A549 (cell line): Measurements from ENCODE around the gene HTRA3. TPM values are rescaled to one million over a fixed set of nuclear protein-coding genes. Genes with fewer than 3 reads are reported as not detected.

Experiments
- ATAC-seq, 2 experiments: fragments of 200-7000 bp in 1 of 2; fragments of >200 bp in 1 of 2; cut with Nextera tagmentation in 1 of 2; cut with Tn5 transposase in 1 of 2; 3 replicates each; pipeline versions ENCODE4 v1.8.0 to v1.9.1; 2018 to 2020; ENCODE audit warnings: mild to moderate bottlenecking in 1 of 2, moderate library complexity in 1 of 2
- CTCF ChIA-PET: fragments of 300-600 bp; sonication (Branson Sonifier 250); formaldehyde crosslinking; extraction: SDS; loops from one replicate; lab custom pipeline; 2021; ENCODE audit warnings: antibody characterized with exemption, inconsistent platforms; lab: Yijun Ruan, JAX
- POLR2A ChIA-PET: fragments of 350-600 bp; formaldehyde crosslinking; extraction: SDS; loops from one replicate; lab custom pipeline; 2021; ENCODE audit warnings: antibody characterized with exemption, inconsistent platforms; lab: Yijun Ruan, JAX
- DNase-seq, 2 experiments: peaks; one replicate each; pipeline versions ENCODE4 v3.0.0 to v3.0.0-alpha.2; 2011 to 2016; ENCODE audit warnings: low read depth in 1 of 2, low spot score in 1 of 2
- FAIRE-seq: peaks from 2 replicates; lab custom pipeline; 2011; peaks lifted over from hg19 to GRCh38; lab: Jason Lieb, UNC
- H3K27ac ChIP-seq, 2 experiments: fragments of >200 bp; sonication (Bioruptor Twin); formaldehyde crosslinking; 3 replicates each; pipeline ENCODE4 v1.5.1; 2016 to 2017
- H3K4me1 ChIP-seq: fragments of >200 bp; sonication (Bioruptor Twin); formaldehyde crosslinking; 3 replicates; pipeline ENCODE4 v1.6.1; 2016
- H3K4me2 ChIP-seq: fragments of >200 bp; sonication (Bioruptor Twin); formaldehyde crosslinking; 3 replicates; pipeline ENCODE4 v1.6.1; 2016
- H3K4me3 ChIP-seq: fragments of >200 bp; sonication (Bioruptor Twin); formaldehyde crosslinking; 3 replicates; pipeline ENCODE4 v1.5.1; 2016
- H3K9me3 ChIP-seq: fragments of >200 bp; sonication (Bioruptor Twin); formaldehyde crosslinking; 3 replicates; pipeline ENCODE4 v1.6.1; 2016
- BHLHE40 ChIP-seq: IDR thresholded peaks from 2 replicates; pipeline ENCODE4 v1.6.1; 2012; ENCODE audit warnings: low read depth, low read length, inconsistent platforms
- CBX2 ChIP-seq: fragments of 200-600 bp; sonication (generic); IDR thresholded peaks from 2 replicates; pipeline ENCODE4 v1.6.1; 2016; ENCODE audit warnings: low read depth, mild to moderate bottlenecking, borderline replicate concordance
- CEBPB ChIP-seq, 2 experiments: fragments of >200 bp in 1 of 2; sonication (Bioruptor Twin) in 1 of 2; formaldehyde crosslinking in 1 of 2; IDR thresholded peaks; 2 replicates each; pipeline ENCODE4 v1.6.1; 2012 to 2016
- CHD2 ChIP-seq: fragments of 150-350 bp; IDR thresholded peaks from 2 replicates; pipeline ENCODE4 v1.6.1; 2014; ENCODE audit warnings: low read length; ENCODE audit not compliant: partially characterized antibody
- EHF ChIP-seq: fragments of 250-450 bp; sonication (Bioruptor Pico); IDR thresholded peaks from 2 replicates; pipeline ENCODE4 v1.5.0; 2020; ENCODE audit warnings: mild to moderate bottlenecking
- ESRRA ChIP-seq: fragments of 150-350 bp; IDR thresholded peaks from 2 replicates; pipeline ENCODE4 v1.6.1; 2014; ENCODE audit warnings: mild to moderate bottlenecking, low read length, borderline replicate concordance
- HES2 ChIP-seq: fragments of >200 bp; sonication (Bioruptor Twin); formaldehyde crosslinking; IDR thresholded peaks from 2 replicates; pipeline ENCODE4 v1.6.1; 2016
- HEYL ChIP-seq: fragments of 250-450 bp; sonication (Bioruptor Pico); IDR thresholded peaks from 2 replicates; pipeline ENCODE4 v1.8.0; 2021; ENCODE audit warnings: mild to moderate bottlenecking, moderate library complexity
- HOXA7 ChIP-seq: fragments of 250-450 bp; sonication (Bioruptor Pico); IDR thresholded peaks from 2 replicates; pipeline ENCODE4 v1.5.0; 2020; ENCODE audit warnings: mild to moderate bottlenecking, moderate library complexity
- HOXB13 ChIP-seq: fragments of 250-450 bp; sonication (Bioruptor Pico); IDR thresholded peaks from 2 replicates; pipeline ENCODE4 v1.5.0; 2020; ENCODE audit warnings: low read depth, mild to moderate bottlenecking, moderate library complexity
- HOXB5 ChIP-seq: fragments of 250-450 bp; sonication (Bioruptor Pico); IDR thresholded peaks from 2 replicates; pipeline ENCODE4 v1.5.0; 2020; ENCODE audit warnings: mild to moderate bottlenecking, moderate library complexity
- KDM5A ChIP-seq: fragments of 200-600 bp; sonication (generic); IDR thresholded peaks from 2 replicates; pipeline ENCODE4 v1.6.1; 2016; ENCODE audit warnings: antibody characterized with exemption, mild to moderate bottlenecking
- MAZ ChIP-seq: fragments of 150-350 bp; IDR thresholded peaks from 2 replicates; pipeline ENCODE4 v1.6.1; 2014; ENCODE audit warnings: antibody characterized with exemption, low read depth, low read length, borderline replicate concordance
- MYC ChIP-seq: IDR thresholded peaks from 2 replicates; pipeline ENCODE4 v1.6.1; 2012; ENCODE audit warnings: mild to moderate bottlenecking, inconsistent platforms, low read length, improper control_type of control experiment, borderline replicate concordance
- NFE2L2 ChIP-seq: fragments of 150-350 bp; conservative IDR thresholded peaks from 2 replicates; pipeline ENCODE4 v1.6.1; 2014; ENCODE audit warnings: low read length
- PBX3 ChIP-seq: IDR thresholded peaks from 2 replicates; pipeline ENCODE4 v1.6.1; 2012
- PHF8 ChIP-seq: fragments of 200-600 bp; sonication (generic); IDR thresholded peaks from 2 replicates; pipeline ENCODE4 v1.6.1; 2016; ENCODE audit warnings: low read depth, mild to moderate bottlenecking, antibody characterized with exemption, moderate library complexity, borderline replicate concordance
- POLR2AphosphoS2 ChIP-seq: conservative IDR thresholded peaks from 2 replicates; pipeline ENCODE4 v1.6.1; 2012; ENCODE audit warnings: low read length, improper control_type of control experiment, inconsistent platforms
- RAD21 ChIP-seq, 2 experiments: fragments of >200 bp in 1 of 2; sonication (Bioruptor Twin) in 1 of 2; formaldehyde crosslinking in 1 of 2; IDR thresholded peaks in 1 of 2; conservative IDR thresholded peaks in 1 of 2; 2 replicates in 1 of 2; 3 replicates in 1 of 2; pipeline ENCODE4 v1.6.1; 2012 to 2018; ENCODE audit warnings: inconsistent platforms in 1 of 2
- RCOR1 ChIP-seq: fragments of 150-350 bp; IDR thresholded peaks from 2 replicates; pipeline ENCODE4 v1.6.1; 2014; ENCODE audit warnings: antibody characterized with exemption, low read length, low read depth
- RFX5 ChIP-seq: fragments of 450-650 bp; IDR thresholded peaks from 2 replicates; pipeline ENCODE4 v1.7.1; 2014; ENCODE audit warnings: antibody characterized with exemption, mild to moderate bottlenecking, moderate library complexity
- RNF2 ChIP-seq: fragments of 200-600 bp; sonication (generic); IDR thresholded peaks from 2 replicates; pipeline ENCODE4 v1.6.1; 2016; ENCODE audit warnings: low read depth, mild to moderate bottlenecking, antibody characterized with exemption, moderate library complexity, borderline replicate concordance
- SREBF2 ChIP-seq: fragments of 450-650 bp; IDR thresholded peaks from 2 replicates; pipeline ENCODE4 v1.6.1; 2014; ENCODE audit warnings: mild to moderate bottlenecking, moderate library complexity
- ZNF302 ChIP-seq: fragments of 250-450 bp; sonication (Bioruptor Pico); IDR thresholded peaks from 2 replicates; pipeline ENCODE4 v1.9.0; 2021; ENCODE audit warnings: inconsistent platforms, mild to moderate bottlenecking, moderate library complexity
- WGBS: methylation state at CpG from one replicate; pipeline ENCODE4 v1.1.6; 2017; ENCODE audit errors: missing lambda C conversion rate; 5-methylcytosine and 5-hydroxymethylcytosine counted together
- polyA plus RNA-seq, 4 experiments: library from polyadenylated mRNA; depleted of rRNA in 3 of 4; stranded (reverse); fragments of >200 nt; fragmentation: RNase III in 1 of 4; extraction: RNeasy Plus Mini Kit Qiagen cat#74134 plus additional on column Dnase treatment in 1 of 4; gene quantifications; 2 replicates in 3 of 4; 3 replicates in 1 of 4; pipeline ENCODE4 v1.2.3, GENCODE V29; 2011 to 2017
- TF ChIP-seq, protein P1 (sequence below): fragments of 200-600 bp; sonication (generic); IDR thresholded peaks from 2 replicates; pipeline ENCODE4 v1.6.1; 2016; ENCODE audit warnings: antibody characterized with exemption, mild to moderate bottlenecking, moderate library complexity
- TF ChIP-seq, protein P2 (sequence below): fragments of 250-450 bp; sonication (Bioruptor Pico); IDR thresholded peaks from 2 replicates; pipeline ENCODE4 v1.5.0; 2020; ENCODE audit warnings: low read depth, mild to moderate bottlenecking, moderate library complexity
- TF ChIP-seq, protein P3 (sequence below): fragments of 450-650 bp; IDR thresholded peaks from 2 replicates; pipeline ENCODE4 v1.6.1; 2014; ENCODE audit warnings: antibody characterized with exemption
- TF ChIP-seq, protein P4 (sequence below): IDR thresholded peaks from 2 replicates; pipeline ENCODE4 v1.6.1; 2012; ENCODE audit warnings: low read depth, borderline replicate concordance

The HTRA3 gene
- polyA plus RNA-seq, 2 of the 4 experiments (the other 2 are of a cell fraction), result 4.6 to 7.4 TPM

DNA sequence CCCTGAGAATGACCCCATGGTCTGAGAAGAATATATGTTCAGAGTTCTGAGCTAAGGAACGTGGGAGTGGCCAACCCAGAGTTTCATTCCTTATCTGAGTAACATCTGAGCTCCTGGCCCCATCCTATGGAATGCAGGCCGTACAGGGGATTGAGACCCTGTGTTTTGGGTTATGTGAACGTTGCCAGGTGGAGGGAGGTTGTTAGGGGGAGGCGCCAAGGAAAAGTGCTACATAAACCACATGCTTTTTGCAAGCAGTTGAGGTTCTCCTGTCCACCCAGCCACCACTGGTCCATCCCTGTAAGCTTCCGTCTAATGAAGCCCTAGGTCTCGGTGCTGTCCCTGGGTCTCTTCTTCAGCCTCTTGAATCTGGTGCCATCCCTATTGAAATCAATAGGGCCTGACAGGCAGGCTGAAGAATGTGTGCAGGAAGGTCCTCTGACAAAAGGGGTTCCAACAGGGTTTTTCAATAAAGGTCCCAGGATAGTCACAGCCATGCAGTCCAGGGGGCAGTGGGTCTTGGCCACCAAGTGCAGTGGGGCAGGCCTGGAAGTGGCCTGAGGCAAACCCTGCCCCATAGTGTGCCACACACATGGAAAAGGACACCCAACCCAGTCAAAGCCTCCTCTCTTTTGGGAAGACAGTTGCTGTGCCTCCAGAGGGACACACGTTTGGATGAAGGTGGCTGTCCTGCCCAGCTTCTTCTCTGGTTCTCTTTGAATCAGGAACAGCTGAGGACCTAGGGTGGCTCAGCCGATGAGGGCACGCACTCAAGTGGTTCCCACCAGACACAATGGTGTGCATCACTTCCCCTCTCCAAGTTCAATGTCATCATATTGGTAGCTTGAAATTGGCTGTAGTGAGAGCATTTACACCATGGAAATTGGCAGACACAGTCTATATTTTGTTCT, 53.5 kb downstream of the HTRA3 start:
- Histone ChIP-seq H3K4me3 (no peak overlapping the region), H3K27ac (no peak overlapping the region), H3K9me3 (no peaks in the 10 kb centered on the region; the same call in 2 of the 3 replicates), H3K4me2 (no peak overlapping the region), H3K4me1 (no peaks in the 10 kb centered on the region)
- DNase-seq (no peak), ATAC-seq (no peak), FAIRE-seq (no peak)
- 51% methylated on average over 9 of the region's 9 CpGs for WGBS
- CTCF ChIA-PET, result interaction anchor here (1.1 to 1.3 kb wide), 2 partner anchors 80 to 146 kb away, joined by 3 read pairs; no protein-coding TSS in a partner anchor
- POLR2A ChIA-PET, result no interaction called here
- TF ChIP-seq RNF2, result no peak
- no peak for TF ChIP-seq KDM5A
- no peak for TF ChIP-seq HEYL (CRISPR knock-in tag)
- no peak for TF ChIP-seq PBX3
- TF ChIP-seq EHF (CRISPR knock-in tag), result no peak
- TF ChIP-seq RFX5, result no peak
- no peak for TF ChIP-seq NFE2L2
- no peak for TF ChIP-seq CBX2
- TF ChIP-seq RCOR1, result no peak
- TF ChIP-seq MYC, result no peak
- no peak for TF ChIP-seq SREBF2
- TF ChIP-seq PHF8, result no peak
- TF ChIP-seq POLR2AphosphoS2, result no peak
- no peak for TF ChIP-seq HOXB5 (CRISPR knock-in tag)
- TF ChIP-seq RAD21 (conservative IDR thresholded peaks at IDR 0.05 in 1 of 2, IDR thresholded peaks at IDR 0.05 in 1 of 2), result no peak
- TF ChIP-seq ZNF302 (CRISPR knock-in tag), result no peak
- TF ChIP-seq ESRRA, result no peak

DNA sequence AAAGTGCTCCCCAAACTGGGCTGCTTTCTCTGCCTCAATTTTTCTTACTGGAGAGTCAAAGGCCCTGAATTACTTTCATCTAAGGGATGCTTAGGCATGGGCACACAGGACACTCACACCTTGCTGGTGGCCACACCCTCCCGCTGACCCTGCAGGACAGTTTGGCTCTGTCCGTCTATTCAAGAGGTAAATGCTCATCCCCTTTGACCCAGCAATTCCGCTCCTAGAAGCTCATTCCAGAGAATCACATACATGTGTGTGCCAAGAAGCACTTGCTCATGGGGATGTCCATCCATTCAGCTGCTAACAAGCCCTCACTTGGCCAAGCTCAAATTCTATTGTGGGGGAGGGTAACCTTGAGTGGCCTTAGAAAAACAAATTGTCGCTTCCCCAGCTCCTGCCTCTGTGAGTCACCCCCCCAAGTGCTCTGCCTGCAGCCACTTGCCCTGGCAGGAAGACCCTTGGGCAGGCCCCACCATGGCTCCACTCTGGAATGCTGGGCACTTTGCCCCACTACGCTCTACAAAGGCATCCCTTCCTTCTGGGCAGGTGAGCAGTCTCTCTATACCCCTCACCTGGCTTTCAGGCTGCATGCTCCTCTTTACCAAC, 54.5 kb downstream of the HTRA3 start:
- Histone ChIP-seq H3K9me3 (no peaks in the 10 kb centered on the region; the same call in 2 of the 3 replicates), H3K4me1 (no peaks in the 10 kb centered on the region), H3K4me3 (no peak overlapping the region), H3K27ac (no peak overlapping the region), H3K4me2 (no peak overlapping the region)
- FAIRE-seq, result no peak
- ATAC-seq, result no peak
- CTCF ChIA-PET, result interaction anchor here (1.1 kb wide), 1 partner anchor 79 kb away, joined by 3 read pairs; no protein-coding TSS in a partner anchor
- POLR2A ChIA-PET, result no interaction called here
- no peak for DNase-seq
- 70% methylated on average over 5 of the region's 5 CpGs for WGBS
- TF ChIP-seq CBX2 (no peak), EHF (CRISPR knock-in tag) (no peak), HES2 (no peak), CEBPB (IDR thresholded peaks at IDR 0.05) (no peak), HOXB13 (CRISPR knock-in tag) (no peak), CHD2 (no peak), RAD21 (conservative IDR thresholded peaks at IDR 0.05 in 1 of 2, IDR thresholded peaks at IDR 0.05 in 1 of 2) (no peak), MAZ (no peak), HOXA7 (no peak), SREBF2 (no peak), BHLHE40 (no peak)
- TF ChIP-seq, protein P1, sequence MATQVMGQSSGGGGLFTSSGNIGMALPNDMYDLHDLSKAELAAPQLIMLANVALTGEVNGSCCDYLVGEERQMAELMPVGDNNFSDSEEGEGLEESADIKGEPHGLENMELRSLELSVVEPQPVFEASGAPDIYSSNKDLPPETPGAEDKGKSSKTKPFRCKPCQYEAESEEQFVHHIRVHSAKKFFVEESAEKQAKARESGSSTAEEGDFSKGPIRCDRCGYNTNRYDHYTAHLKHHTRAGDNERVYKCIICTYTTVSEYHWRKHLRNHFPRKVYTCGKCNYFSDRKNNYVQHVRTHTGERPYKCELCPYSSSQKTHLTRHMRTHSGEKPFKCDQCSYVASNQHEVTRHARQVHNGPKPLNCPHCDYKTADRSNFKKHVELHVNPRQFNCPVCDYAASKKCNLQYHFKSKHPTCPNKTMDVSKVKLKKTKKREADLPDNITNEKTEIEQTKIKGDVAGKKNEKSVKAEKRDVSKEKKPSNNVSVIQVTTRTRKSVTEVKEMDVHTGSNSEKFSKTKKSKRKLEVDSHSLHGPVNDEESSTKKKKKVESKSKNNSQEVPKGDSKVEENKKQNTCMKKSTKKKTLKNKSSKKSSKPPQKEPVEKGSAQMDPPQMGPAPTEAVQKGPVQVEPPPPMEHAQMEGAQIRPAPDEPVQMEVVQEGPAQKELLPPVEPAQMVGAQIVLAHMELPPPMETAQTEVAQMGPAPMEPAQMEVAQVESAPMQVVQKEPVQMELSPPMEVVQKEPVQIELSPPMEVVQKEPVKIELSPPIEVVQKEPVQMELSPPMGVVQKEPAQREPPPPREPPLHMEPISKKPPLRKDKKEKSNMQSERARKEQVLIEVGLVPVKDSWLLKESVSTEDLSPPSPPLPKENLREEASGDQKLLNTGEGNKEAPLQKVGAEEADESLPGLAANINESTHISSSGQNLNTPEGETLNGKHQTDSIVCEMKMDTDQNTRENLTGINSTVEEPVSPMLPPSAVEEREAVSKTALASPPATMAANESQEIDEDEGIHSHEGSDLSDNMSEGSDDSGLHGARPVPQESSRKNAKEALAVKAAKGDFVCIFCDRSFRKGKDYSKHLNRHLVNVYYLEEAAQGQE, result no peak
- TF ChIP-seq, protein P2, sequence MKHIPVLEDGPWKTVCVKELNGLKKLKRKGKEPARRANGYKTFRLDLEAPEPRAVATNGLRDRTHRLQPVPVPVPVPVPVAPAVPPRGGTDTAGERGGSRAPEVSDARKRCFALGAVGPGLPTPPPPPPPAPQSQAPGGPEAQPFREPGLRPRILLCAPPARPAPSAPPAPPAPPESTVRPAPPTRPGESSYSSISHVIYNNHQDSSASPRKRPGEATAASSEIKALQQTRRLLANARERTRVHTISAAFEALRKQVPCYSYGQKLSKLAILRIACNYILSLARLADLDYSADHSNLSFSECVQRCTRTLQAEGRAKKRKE (CRISPR knock-in tag), result no peak
- TF ChIP-seq, protein P3, sequence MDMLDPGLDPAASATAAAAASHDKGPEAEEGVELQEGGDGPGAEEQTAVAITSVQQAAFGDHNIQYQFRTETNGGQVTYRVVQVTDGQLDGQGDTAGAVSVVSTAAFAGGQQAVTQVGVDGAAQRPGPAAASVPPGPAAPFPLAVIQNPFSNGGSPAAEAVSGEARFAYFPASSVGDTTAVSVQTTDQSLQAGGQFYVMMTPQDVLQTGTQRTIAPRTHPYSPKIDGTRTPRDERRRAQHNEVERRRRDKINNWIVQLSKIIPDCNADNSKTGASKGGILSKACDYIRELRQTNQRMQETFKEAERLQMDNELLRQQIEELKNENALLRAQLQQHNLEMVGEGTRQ, result no peak
- TF ChIP-seq, protein P4, sequence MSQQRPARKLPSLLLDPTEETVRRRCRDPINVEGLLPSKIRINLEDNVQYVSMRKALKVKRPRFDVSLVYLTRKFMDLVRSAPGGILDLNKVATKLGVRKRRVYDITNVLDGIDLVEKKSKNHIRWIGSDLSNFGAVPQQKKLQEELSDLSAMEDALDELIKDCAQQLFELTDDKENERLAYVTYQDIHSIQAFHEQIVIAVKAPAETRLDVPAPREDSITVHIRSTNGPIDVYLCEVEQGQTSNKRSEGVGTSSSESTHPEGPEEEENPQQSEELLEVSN, result no peak
